ENCODE data around the gene CACNA2D3.

CACNA2D3 gene

DNA sequence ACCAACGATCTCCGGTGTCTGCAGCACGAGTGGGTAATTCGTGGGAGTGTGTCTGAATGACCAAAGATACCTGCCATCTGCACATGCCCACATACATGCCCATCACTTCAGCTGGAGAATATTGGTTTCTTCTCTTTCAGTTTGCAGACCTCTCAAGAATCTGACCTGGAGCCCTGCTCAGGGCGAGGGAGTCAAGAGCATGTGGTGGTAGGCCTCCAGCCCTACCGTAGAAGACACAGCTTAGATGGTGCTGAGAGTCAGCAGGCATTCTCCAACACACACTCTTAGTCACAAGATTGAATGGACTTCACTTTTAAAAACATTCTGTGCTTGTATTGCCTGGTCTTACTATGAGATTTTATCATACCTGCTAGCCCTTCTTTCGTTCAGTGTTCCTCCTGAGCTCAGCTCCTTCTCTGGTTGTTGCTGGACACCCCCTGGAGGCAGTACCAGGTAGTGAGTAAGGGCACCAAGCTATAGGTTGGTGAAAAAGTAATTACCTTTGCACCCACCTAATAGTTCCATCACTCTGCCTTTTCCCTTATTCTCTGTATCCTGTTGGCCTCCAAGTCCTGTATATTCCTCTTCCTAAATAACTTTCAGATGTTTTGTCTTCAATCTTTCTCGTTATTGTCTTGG lies 252.0 kb downstream of the CACNA2D3 start:
- Histone ChIP-seq H3K27me3 (ENCODE audit: low read length) (no peaks in the 10 kb centered on the region), H3K9ac (ENCODE audit: low read length) (no peak overlapping the region), H3K9me2 (replicated peaks; ENCODE audit: insufficient read depth, low read length) (no peaks in the 10 kb centered on the region), H3K79me2 (ENCODE audit: insufficient read depth, low read length) (no peaks in the 10 kb centered on the region), H3K9me3 (ENCODE audit: insufficient read depth, low read length) (no peaks in the 10 kb centered on the region), H3F3A (ENCODE audit: insufficient read depth) (no peaks in the 10 kb centered on the region), H4K20me1 (ENCODE audit: low read depth, low read length) (no peaks in the 10 kb centered on the region), H3K4me3 (ENCODE audit: insufficient read depth, low read length, poor library complexity, severe bottlenecking) (no peak overlapping the region), H3K36me3 (ENCODE audit: low read length) (no peaks in the 10 kb centered on the region), H3K27ac (ENCODE audit: low read depth, low read length) (no peak overlapping the region), H2AFZ (ENCODE audit: low read depth, low read length, severe bottlenecking) (no peak overlapping the region), H3K4me2 (ENCODE audit: low read depth, low read length, poor library complexity, severe bottlenecking) (no peak overlapping the region)
- no peak for TF ChIP-seq EZH2phosphoT487 (conservative IDR thresholded peaks at IDR 0.05; ENCODE audit: low read length)
- TF ChIP-seq CTCF (IDR thresholded peaks at IDR 0.05; ENCODE audit: insufficient read depth, low read length, poor library complexity, severe bottlenecking) = no peak

GRCh38 chr3:54376142-54376807 lies 253.9 kb downstream of the CACNA2D3 start:
- no peak overlapping the region for H3K4me3 ChIP-seq (ENCODE audit: insufficient read depth, low read length, poor library complexity, severe bottlenecking)
- H3K9me2 ChIP-seq (replicated peaks; ENCODE audit: insufficient read depth, low read length) = no peaks in the 10 kb centered on the region
- H3F3A ChIP-seq (ENCODE audit: insufficient read depth) = no peaks in the 10 kb centered on the region
- no peaks in the 10 kb centered on the region for H3K9me3 ChIP-seq (ENCODE audit: insufficient read depth, low read length)
- H3K36me3 ChIP-seq (ENCODE audit: low read length) = no peaks in the 10 kb centered on the region
- H3K9ac ChIP-seq (ENCODE audit: low read length) = no peak overlapping the region
- H3K27ac ChIP-seq (ENCODE audit: low read depth, low read length) = no peak overlapping the region
- no peaks in the 10 kb centered on the region for H3K79me2 ChIP-seq (ENCODE audit: insufficient read depth, low read length)
- no peak overlapping the region for H2AFZ ChIP-seq (ENCODE audit: low read depth, low read length, severe bottlenecking)
- no peaks in the 10 kb centered on the region for H3K27me3 ChIP-seq (ENCODE audit: low read length)
- H4K20me1 ChIP-seq (ENCODE audit: low read depth, low read length) = no peaks in the 10 kb centered on the region
- no peak overlapping the region for H3K4me2 ChIP-seq (ENCODE audit: low read depth, low read length, poor library complexity, severe bottlenecking)
- TF ChIP-seq EZH2phosphoT487 (conservative IDR thresholded peaks at IDR 0.05; ENCODE audit: low read length) = no peak
- TF ChIP-seq CTCF (IDR thresholded peaks at IDR 0.05; ENCODE audit: insufficient read depth, low read length, poor library complexity, severe bottlenecking) = no peak

GRCh38 chr3:54376939-54377578 lies 254.7 kb downstream of the CACNA2D3 start:
- H2AFZ ChIP-seq (ENCODE audit: low read depth, low read length, severe bottlenecking) = no peak overlapping the region

More at GRCh38 chr3:54376939-54377578, 254.7 kb downstream of the CACNA2D3 start:
- H3K4me3 ChIP-seq (ENCODE audit: insufficient read depth, low read length, poor library complexity, severe bottlenecking) = no peak overlapping the region
- no peaks in the 10 kb centered on the region for H3K9me3 ChIP-seq (ENCODE audit: insufficient read depth, low read length)
- no peak overlapping the region for H3K4me2 ChIP-seq (ENCODE audit: low read depth, low read length, poor library complexity, severe bottlenecking)
- H3K9me2 ChIP-seq (replicated peaks; ENCODE audit: insufficient read depth, low read length) = no peaks in the 10 kb centered on the region
- no peaks in the 10 kb centered on the region for H3K27me3 ChIP-seq (ENCODE audit: low read length)
- H3K79me2 ChIP-seq (ENCODE audit: insufficient read depth, low read length) = no peaks in the 10 kb centered on the region
- H3K27ac ChIP-seq (ENCODE audit: low read depth, low read length) = no peak overlapping the region
- H4K20me1 ChIP-seq (ENCODE audit: low read depth, low read length) = no peaks in the 10 kb centered on the region
- H3K36me3 ChIP-seq (ENCODE audit: low read length) = no peaks in the 10 kb centered on the region
- TF ChIP-seq EZH2phosphoT487 (conservative IDR thresholded peaks at IDR 0.05; ENCODE audit: low read length) (no peak), CTCF (IDR thresholded peaks at IDR 0.05; ENCODE audit: insufficient read depth, low read length, poor library complexity, severe bottlenecking) (no peak)
- H3F3A ChIP-seq (ENCODE audit: insufficient read depth) = no peaks in the 10 kb centered on the region
- no peak overlapping the region for H3K9ac ChIP-seq (ENCODE audit: low read length)

Measured in SU-DHL-6 (cell line).